PC-3 (cell line): ENCODE measurements around the gene AIG1. TPM values are rescaled to one million over a fixed set of nuclear protein-coding genes. Genes with fewer than 3 reads are reported as not detected.

Experiments
- ATAC-seq: fragments of 200-7000 bp; cut with Tn5 transposase; 2 replicates; pipeline ENCODE4 v1.9.1; 2020; ENCODE audit warnings: mild to moderate bottlenecking, moderate library complexity
- BruUV-seq: library from RNA; stranded (reverse); fragments of 400-500 nt; replicated peaks from 2 replicates; lab custom pipeline; 2021; lab: Mats Ljungman, UMichigan
- CTCF ChIA-PET: fragments of 300-600 bp; sonication (Branson Sonifier 250); formaldehyde crosslinking; loops from one replicate; lab custom pipeline; 2022; ENCODE audit warnings: antibody characterized with exemption; lab: Charles Lee
- POLR2A ChIA-PET: fragments of 300-600 bp; sonication (Branson Sonifier 250); formaldehyde crosslinking; loops from one replicate; lab custom pipeline; 2022; ENCODE audit warnings: antibody characterized with exemption; ENCODE audit not compliant: unreplicated experiment; lab: Charles Lee
- DNase-seq: peaks from one replicate; pipeline ENCODE4 v3.0.0-alpha.2; 2015
- H2AFZ ChIP-seq: fragments of 300-600 bp; sonication (generic); 2 replicates; pipeline ENCODE4 v1.6.0; 2016; ENCODE audit warnings: antibody characterized with exemption, low read length
- H3F3A ChIP-seq: fragments of 300-600 bp; sonication (generic); one replicate; pipeline ENCODE4 v1.6.0; 2017; ENCODE audit warnings: antibody characterized with exemption, low read length, control low read depth, mild to moderate bottlenecking; ENCODE audit not compliant: unreplicated experiment
- H3K27ac ChIP-seq: fragments of 300-600 bp; sonication (generic); 2 replicates; pipeline ENCODE4 v1.5.1; 2016; ENCODE audit warnings: mild to moderate bottlenecking, low read length
- H3K27me3 ChIP-seq: fragments of 300-600 bp; sonication (generic); 2 replicates; pipeline ENCODE4 v1.6.1; 2016; ENCODE audit warnings: low read length, mixed read lengths
- H3K36me3 ChIP-seq: fragments of 300-600 bp; sonication (generic); 2 replicates; pipeline ENCODE4 v1.6.1; 2016; ENCODE audit warnings: low read depth, mixed run types, low read length, mixed read lengths
- H3K4me1 ChIP-seq: fragments of 300-600 bp; sonication (generic); 2 replicates; pipeline ENCODE4 v1.5.1; 2016; ENCODE audit warnings: low read length; ENCODE audit not compliant: insufficient read depth
- H3K4me2 ChIP-seq: fragments of 300-600 bp; sonication (generic); 2 replicates; pipeline ENCODE4 v1.6.0; 2016; ENCODE audit warnings: low read length
- H3K4me3 ChIP-seq: fragments of 300-600 bp; sonication (generic); 2 replicates; pipeline ENCODE4 v1.5.1; 2016; ENCODE audit warnings: mild to moderate bottlenecking, low read length, mixed read lengths
- H3K79me2 ChIP-seq: fragments of 300-600 bp; sonication (generic); 2 replicates; pipeline ENCODE4 v1.6.1; 2017; ENCODE audit warnings: low read length, mixed read lengths
- H3K9ac ChIP-seq: fragments of 300-600 bp; sonication (generic); 2 replicates; pipeline ENCODE4 v1.6.0; 2016; ENCODE audit warnings: mild to moderate bottlenecking, low read length
- H3K9me2 ChIP-seq: fragments of 300-600 bp; sonication (generic); replicated peaks from 2 replicates; pipeline ENCODE4 v1.6.1; 2016; ENCODE audit warnings: mixed run types, low read length, mixed read lengths
- H3K9me3 ChIP-seq: fragments of 300-600 bp; sonication (generic); 2 replicates; pipeline ENCODE4 v1.6.1; 2016; ENCODE audit warnings: low read length, mixed read lengths
- H4K20me1 ChIP-seq: fragments of 300-600 bp; sonication (generic); 2 replicates; pipeline ENCODE4 v1.6.1; 2016; ENCODE audit warnings: low read length, mixed read lengths
- CTCF ChIP-seq: fragments of 300-600 bp; sonication (generic); conservative IDR thresholded peaks from 2 replicates; pipeline ENCODE4 v1.5.1; 2017; ENCODE audit warnings: antibody characterized with exemption, low read depth, mild to moderate bottlenecking, low read length
- EZH2 ChIP-seq: fragments of 300-600 bp; sonication (generic); IDR thresholded peaks from one replicate; pipeline ENCODE4 v1.6.1; 2017; ENCODE audit warnings: antibody characterized with exemption, mild to moderate bottlenecking, low read length; ENCODE audit not compliant: unreplicated experiment
- EZH2phosphoT487 ChIP-seq: fragments of 300-600 bp; sonication (generic); IDR thresholded peaks from 2 replicates; pipeline ENCODE4 v1.6.1; 2018; ENCODE audit warnings: mild to moderate bottlenecking, antibody characterized with exemption, low read length, borderline replicate concordance
- intact Hi-C: fragments of 100-400 bp; cut with micrococcal nuclease; formaldehyde crosslinking; loops from 2 replicates; pipeline ENCODE4 v1.9.0; 2023
- total RNA-seq: library from RNA; depleted of rRNA; stranded (reverse); fragments of >200 nt; gene quantifications from 2 replicates; pipeline ENCODE4 v1.2.3, GENCODE V29; 2014

AIG1 gene
- total RNA-seq, 1 experiment from 2014 or later: 32.7 TPM

DNA sequence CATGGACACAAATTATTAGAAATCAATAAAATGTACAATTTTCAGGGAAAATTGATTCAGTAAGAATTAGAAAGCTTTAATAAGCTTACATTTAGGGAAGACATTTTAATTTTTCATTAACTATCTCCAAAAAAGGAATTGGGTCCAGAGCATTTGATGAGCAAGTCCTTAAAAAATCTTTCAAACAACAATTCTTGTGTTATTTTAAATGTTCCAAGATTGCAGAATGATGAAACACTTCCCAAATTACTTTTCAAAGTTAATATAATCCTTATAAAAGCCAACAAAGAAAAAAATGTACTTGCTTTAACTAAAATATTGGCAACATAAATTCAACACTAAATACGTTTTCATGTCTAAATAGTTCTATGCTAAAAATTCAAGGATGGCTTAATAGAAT is 287.8 kb downstream of the AIG1 start:
- H3K4me2 ChIP-seq: no peak overlapping the region
- H3F3A ChIP-seq: no peaks in the 10 kb centered on the region
- POLR2A ChIA-PET: no interaction called here
- H3K4me3 ChIP-seq: no peak overlapping the region
- no peaks in the 10 kb centered on the region for H4K20me1 ChIP-seq
- no peaks in the 10 kb centered on the region for H3K9me3 ChIP-seq
- H2AFZ ChIP-seq: no peak overlapping the region
- no peaks in the 10 kb centered on the region for H3K79me2 ChIP-seq
- no peaks in the 10 kb centered on the region for H3K9me2 ChIP-seq
- ATAC-seq: no peak
- no peak overlapping the region for H3K9ac ChIP-seq
- H3K4me1 ChIP-seq: no peaks in the 10 kb centered on the region
- no peak overlapping the region for H3K27ac ChIP-seq
- CTCF ChIA-PET: no interaction called here
- H3K27me3 ChIP-seq: no peaks in the 10 kb centered on the region
- TF ChIP-seq EZH2phosphoT487 (no peak), EZH2 (no peak), CTCF (no peak)
- no peak for DNase-seq
- intact Hi-C loops: no loop called here
- no TSS peak for BruUV-seq
- no peaks in the 10 kb centered on the region for H3K36me3 ChIP-seq

DNA sequence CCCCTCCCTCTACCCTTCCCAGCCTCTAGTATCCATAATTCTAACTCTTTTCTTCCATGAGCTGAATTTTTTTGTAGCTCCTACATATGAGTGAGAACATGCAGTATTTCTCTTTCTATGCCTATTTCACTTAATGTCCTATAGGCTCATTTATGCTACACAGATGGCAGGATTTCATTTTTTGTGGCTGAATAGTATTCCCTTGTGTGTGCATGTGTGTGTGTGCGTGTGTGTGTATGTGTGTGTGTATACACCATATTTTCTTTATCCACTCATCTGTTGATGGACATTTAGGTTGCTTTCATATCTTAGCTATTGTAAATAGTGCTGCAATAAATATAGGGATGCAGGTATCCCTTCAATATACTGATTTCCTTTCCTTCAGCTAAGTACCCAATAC is 288.8 kb downstream of the AIG1 start:
- TF ChIP-seq CTCF (no peak), EZH2 (no peak), EZH2phosphoT487 (no peak)
- Histone ChIP-seq H3F3A (no peaks in the 10 kb centered on the region), H3K9ac (no peak overlapping the region), H3K4me1 (no peaks in the 10 kb centered on the region), H3K27me3 (no peaks in the 10 kb centered on the region), H2AFZ (no peak overlapping the region), H3K36me3 (no peaks in the 10 kb centered on the region), H4K20me1 (no peaks in the 10 kb centered on the region), H3K79me2 (no peaks in the 10 kb centered on the region), H3K27ac (no peak overlapping the region), H3K4me3 (no peak overlapping the region), H3K9me2 (no peaks in the 10 kb centered on the region), H3K9me3 (no peaks in the 10 kb centered on the region), H3K4me2 (no peak overlapping the region)
- DNase-seq (no peak), ATAC-seq (no peak)
- no TSS peak for BruUV-seq
- intact Hi-C loops: no loop called here
- POLR2A ChIA-PET: interaction anchor here (0.6 kb wide), 1 partner anchor 47 kb away, joined by 3 read pairs; no protein-coding TSS in a partner anchor
- CTCF ChIA-PET: no interaction called here

DNA sequence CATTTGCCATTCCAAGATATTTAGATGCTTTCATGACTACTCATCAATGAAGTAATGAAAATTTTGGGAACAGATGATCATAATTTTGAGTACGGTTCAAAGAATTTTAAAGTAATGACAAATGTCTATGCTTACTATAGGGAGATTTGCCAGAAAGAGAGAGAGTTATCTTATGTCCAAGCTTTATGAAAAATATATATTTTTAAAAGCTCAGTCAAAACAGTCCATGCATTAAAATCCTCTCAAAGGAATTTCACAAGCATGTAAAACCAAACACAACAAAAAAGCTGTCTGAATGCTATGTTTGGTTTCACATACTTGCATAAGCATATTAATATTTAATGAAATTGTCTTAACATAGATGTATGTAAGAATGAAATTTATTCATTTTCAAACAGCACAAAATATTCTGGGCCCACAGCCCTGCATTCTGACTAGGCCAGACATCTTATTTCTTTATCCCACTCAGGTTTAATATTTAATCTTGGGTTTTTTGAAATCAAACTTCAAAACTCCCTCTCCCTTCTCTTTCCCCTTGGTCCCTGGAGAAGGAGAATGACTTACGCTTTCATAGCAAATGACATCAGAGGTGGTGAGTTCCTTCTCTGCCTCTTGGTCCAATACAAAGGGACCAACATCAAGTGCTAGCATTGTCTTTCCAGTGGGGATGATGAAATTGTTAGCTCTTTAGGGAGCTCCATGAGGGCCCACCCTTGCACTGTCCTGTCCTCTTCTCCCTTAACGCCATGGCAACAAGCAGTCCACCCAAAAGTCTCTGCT is 295.6 kb downstream of the AIG1 start:
- Histone ChIP-seq H3K4me3 (no peak overlapping the region), H4K20me1 (no peaks in the 10 kb centered on the region), H3K79me2 (no peaks in the 10 kb centered on the region), H3K36me3 (no peaks in the 10 kb centered on the region), H3K4me2 (no peak overlapping the region), H3F3A (no peaks in the 10 kb centered on the region), H3K9me2 (no peaks in the 10 kb centered on the region), H3K9me3 (no peaks in the 10 kb centered on the region), H3K27ac (no peak overlapping the region), H2AFZ (no peak overlapping the region), H3K27me3 (no peaks in the 10 kb centered on the region), H3K9ac (no peak overlapping the region), H3K4me1 (no peaks in the 10 kb centered on the region)
- TF ChIP-seq EZH2phosphoT487 (no peak), CTCF (no peak), EZH2 (no peak)
- ChIA-PET CTCF (no interaction called here), POLR2A (no interaction called here)
- no peak for DNase-seq
- intact Hi-C loops: no loop called here
- ATAC-seq: no peak
- BruUV-seq: no TSS peak
